AG04450 (cell line): ENCODE results near the gene SOX18. TPM values are rescaled to one million over a fixed set of nuclear protein-coding genes. Genes with fewer than 3 reads are reported as not detected.

Source experiments
- CTCF ChIA-PET: fragments of 300-600, 350-600 bp; formaldehyde crosslinking; extraction: SDS; loops from one replicate; lab custom pipeline; 2022; ENCODE audit warnings: antibody characterized with exemption, inconsistent platforms; lab: Charles Lee
- POLR2A ChIA-PET: fragments of 350-600 bp; formaldehyde crosslinking; extraction: SDS; loops from one replicate; lab custom pipeline; 2021; ENCODE audit warnings: antibody characterized with exemption, inconsistent platforms; lab: Yijun Ruan, JAX
- DNase-seq: peaks from one replicate; pipeline ENCODE4 v3.0.0-alpha.2; 2011; ENCODE audit warnings: low read depth, low spot score
- H3K27ac ChIP-seq: one replicate; pipeline ENCODE4 v1.5.1; 2012; ENCODE audit warnings: low read depth, low read length, control low read depth
- H3K27me3 ChIP-seq: one replicate; pipeline ENCODE4 v1.6.0; 2012; ENCODE audit warnings: low read length; ENCODE audit not compliant: control insufficient read depth, insufficient read depth
- H3K4me3 ChIP-seq: 2 replicates; pipeline ENCODE4 v1.5.1; 2011; ENCODE audit warnings: mild to moderate bottlenecking, low read depth, low read length, control low read depth
- H3K9me3 ChIP-seq: 2 replicates; pipeline ENCODE4 v1.5.1; 2012; ENCODE audit warnings: low read length; ENCODE audit not compliant: control insufficient read depth, insufficient read depth
- CTCF ChIP-seq: IDR thresholded peaks from 2 replicates; pipeline ENCODE4 v1.5.1; 2011; ENCODE audit warnings: low read depth, low read length, control low read depth, inconsistent platforms
- polyA plus RNA-seq: library from polyadenylated mRNA; depleted of rRNA; stranded (reverse); fragments of >200 nt; gene quantifications from 2 replicates; pipeline ENCODE4 v1.2.3, GENCODE V29; 2011

SOX18 gene
- polyA plus RNA-seq, 1 experiment, result not detected

GRCh38 chr20:64052326-64052722 is 2.9 kb upstream of the SOX18 start:
- H3K27me3 ChIP-seq, result peaks cover 48% of the 10 kb centered on the region
- no peak overlapping the region for H3K4me3 ChIP-seq
- no peak for TF ChIP-seq CTCF
- ChIA-PET POLR2A (interaction anchor here (0.6 kb wide), 2 partner anchors 72 to 424 kb away, joined by 4 to 7 read pairs; no protein-coding TSS in a partner anchor), CTCF (interaction anchor here (1.3 kb wide), 1 partner anchor 31 kb away, joined by 3 read pairs; no protein-coding TSS in a partner anchor)
- DNase-seq, result no peak
- H3K9me3 ChIP-seq, result no peaks in the 10 kb centered on the region; the same call in 1 of the 2 replicates
- H3K27ac ChIP-seq, result no peak overlapping the region

GRCh38 chr20:64051561-64052325 is 2.3 kb upstream of the SOX18 start:
- CTCF ChIA-PET, result interaction anchor here (1.3 kb wide), 1 partner anchor 32 kb away, joined by 3 read pairs; no protein-coding TSS in a partner anchor
- Histone ChIP-seq H3K4me3 (no peak overlapping the region), H3K9me3 (no peaks in the 10 kb centered on the region; the same call in 1 of the 2 replicates), H3K27me3 (peaks cover 50% of the 10 kb centered on the region), H3K27ac (no peak overlapping the region)
- DNase-seq, result no peak
- no peak for TF ChIP-seq CTCF
- POLR2A ChIA-PET, result interaction anchor here (0.6 kb wide), 2 partner anchors 73 to 424 kb away, joined by 4 to 7 read pairs; no protein-coding TSS in a partner anchor

GRCh38 chr20:64051033-64051452 is 1.6 kb upstream of the SOX18 start:
- ChIA-PET CTCF (interaction anchor here (1.1 kb wide), 1 partner anchor 12 kb away, joined by 3 read pairs; no protein-coding TSS in a partner anchor), POLR2A (interaction anchor here (1.4 kb wide), 1 partner anchor 12 kb away, joined by 5 read pairs; the partner anchor contains the start of gene TCEA2)
- H3K27me3 ChIP-seq, result peaks cover 52% of the 10 kb centered on the region
- no peak overlapping the region for H3K4me3 ChIP-seq
- no peaks in the 10 kb centered on the region; the same call in 1 of the 2 replicates for H3K9me3 ChIP-seq
- no peak for DNase-seq
- no peak for TF ChIP-seq CTCF
- no peak overlapping the region for H3K27ac ChIP-seq

- POLR2A ChIA-PET, result interaction anchor here (1.4 kb wide), 1 partner anchor 12 kb away, joined by 5 read pairs; the partner anchor contains the start of gene TCEA2
- Histone ChIP-seq H3K27me3 (peaks cover 58% of the 10 kb centered on the region), H3K27ac (no peak overlapping the region), H3K4me3 (no peak overlapping the region), H3K9me3 (no peaks in the 10 kb centered on the region; the same call in 1 of the 2 replicates)
- CTCF ChIA-PET, result interaction anchor here (1.1 kb wide), 1 partner anchor 11 kb away, joined by 3 read pairs; no protein-coding TSS in a partner anchor
- no peak for TF ChIP-seq CTCF
- DNase-seq, result no peak
These were observed 1.0 kb upstream of the SOX18 start for GRCh38 chr20:64050261-64051032.
